ENCODE results near the gene PCBP4. TPM values are rescaled to one million over a fixed set of nuclear protein-coding genes. Genes with fewer than 3 reads are reported as not detected.

Gene PCBP4
- total RNA-seq, 2 donors from 2014 or later: 19.6 to 22.4 TPM

DNA sequence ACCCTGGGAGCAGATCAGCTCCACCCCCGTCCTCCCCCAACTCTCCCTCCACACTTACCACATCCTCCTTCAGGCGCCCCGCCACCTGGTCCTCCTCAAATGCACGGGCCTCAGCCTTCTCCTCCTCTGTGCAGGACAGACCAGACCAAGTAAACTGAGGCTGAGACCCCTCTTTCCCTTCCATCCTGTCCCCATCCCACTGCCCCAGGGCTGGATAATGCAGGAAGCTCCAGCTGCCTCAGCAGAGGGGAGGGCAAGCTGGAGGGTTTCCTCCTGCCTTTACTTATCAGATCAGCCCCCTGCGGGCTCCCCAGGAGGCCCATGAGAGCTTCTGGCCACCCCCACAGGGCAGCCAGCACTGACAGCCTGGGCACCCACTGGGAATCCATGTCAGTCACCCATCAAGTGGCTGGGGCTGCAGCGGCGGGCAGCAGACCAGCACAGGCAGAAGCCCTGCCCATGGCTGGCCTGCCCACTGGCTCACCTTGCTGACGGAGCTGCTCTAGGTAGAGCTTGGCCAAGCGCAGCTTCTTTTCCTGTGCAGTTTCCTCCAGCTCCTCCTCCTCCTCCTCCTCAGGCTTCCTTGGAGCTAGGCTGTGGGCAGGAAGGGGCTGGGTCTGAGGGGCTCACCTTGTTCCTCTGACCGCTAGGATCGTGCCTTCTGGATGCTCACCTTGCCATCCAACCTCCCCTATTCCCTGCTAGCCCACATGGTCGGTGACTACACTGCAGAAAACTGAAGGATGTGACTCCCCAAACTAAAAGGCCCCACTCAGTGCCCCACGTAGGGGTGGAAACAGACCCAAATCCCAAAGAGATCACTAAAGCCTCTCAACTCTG, 29.4 kb downstream of the PCBP4 start:
- H3K27me3 ChIP-seq: no peaks in the 10 kb centered on the region
- H3K4me1 ChIP-seq: peaks cover 9% of the 10 kb centered on the region
- DNase-seq: no peak
- TF ChIP-seq, protein P1, sequence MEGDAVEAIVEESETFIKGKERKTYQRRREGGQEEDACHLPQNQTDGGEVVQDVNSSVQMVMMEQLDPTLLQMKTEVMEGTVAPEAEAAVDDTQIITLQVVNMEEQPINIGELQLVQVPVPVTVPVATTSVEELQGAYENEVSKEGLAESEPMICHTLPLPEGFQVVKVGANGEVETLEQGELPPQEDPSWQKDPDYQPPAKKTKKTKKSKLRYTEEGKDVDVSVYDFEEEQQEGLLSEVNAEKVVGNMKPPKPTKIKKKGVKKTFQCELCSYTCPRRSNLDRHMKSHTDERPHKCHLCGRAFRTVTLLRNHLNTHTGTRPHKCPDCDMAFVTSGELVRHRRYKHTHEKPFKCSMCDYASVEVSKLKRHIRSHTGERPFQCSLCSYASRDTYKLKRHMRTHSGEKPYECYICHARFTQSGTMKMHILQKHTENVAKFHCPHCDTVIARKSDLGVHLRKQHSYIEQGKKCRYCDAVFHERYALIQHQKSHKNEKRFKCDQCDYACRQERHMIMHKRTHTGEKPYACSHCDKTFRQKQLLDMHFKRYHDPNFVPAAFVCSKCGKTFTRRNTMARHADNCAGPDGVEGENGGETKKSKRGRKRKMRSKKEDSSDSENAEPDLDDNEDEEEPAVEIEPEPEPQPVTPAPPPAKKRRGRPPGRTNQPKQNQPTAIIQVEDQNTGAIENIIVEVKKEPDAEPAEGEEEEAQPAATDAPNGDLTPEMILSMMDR (IDR thresholded peaks at IDR 0.05): no peak
- no peaks in the 10 kb centered on the region for H3K9me3 ChIP-seq
- H3K36me3 ChIP-seq: no peaks in the 10 kb centered on the region
- H3K9ac ChIP-seq (ENCODE audit: low read depth in 2 of 2, low read length in 2 of 2): no peak overlapping the region
- H3K4me3 ChIP-seq: no peak overlapping the region
- no peak overlapping the region for H3K27ac ChIP-seq
- intact Hi-C loops (cut with DNase I): no loop called here

DNA sequence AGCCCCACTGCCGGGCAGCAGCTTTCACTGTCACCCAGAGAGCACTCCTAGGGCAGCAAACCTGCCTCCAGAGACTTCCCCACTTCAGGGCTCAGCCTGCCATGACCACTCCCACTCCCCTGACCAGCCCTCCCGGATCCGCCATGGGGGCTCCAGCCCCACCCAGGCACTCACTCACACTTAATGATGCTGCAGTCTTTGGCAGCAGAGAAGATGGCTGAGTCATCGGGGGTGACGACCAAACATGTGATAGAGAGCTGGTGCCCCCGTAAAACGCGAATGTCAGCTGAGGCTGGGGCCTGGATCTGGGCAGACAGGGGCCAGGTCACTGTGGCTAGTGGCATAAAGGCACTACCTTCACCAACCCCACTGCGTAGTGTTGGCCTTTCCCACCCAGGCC, 30.2 kb downstream of the PCBP4 start:
- no peaks in the 10 kb centered on the region for H3K36me3 ChIP-seq
- H3K27me3 ChIP-seq: no peaks in the 10 kb centered on the region
- intact Hi-C loops (cut with DNase I): no loop called here
- no peak overlapping the region for H3K27ac ChIP-seq
- no peaks in the 10 kb centered on the region for H3K9me3 ChIP-seq
- TF ChIP-seq, protein P1 (IDR thresholded peaks at IDR 0.05): no peak
- DNase-seq: no peak
- peaks cover 5% of the 10 kb centered on the region for H3K4me1 ChIP-seq
- no peak overlapping the region for H3K9ac ChIP-seq (ENCODE audit: low read depth in 2 of 2, low read length in 2 of 2)
- H3K4me3 ChIP-seq: no peak overlapping the region

DNA sequence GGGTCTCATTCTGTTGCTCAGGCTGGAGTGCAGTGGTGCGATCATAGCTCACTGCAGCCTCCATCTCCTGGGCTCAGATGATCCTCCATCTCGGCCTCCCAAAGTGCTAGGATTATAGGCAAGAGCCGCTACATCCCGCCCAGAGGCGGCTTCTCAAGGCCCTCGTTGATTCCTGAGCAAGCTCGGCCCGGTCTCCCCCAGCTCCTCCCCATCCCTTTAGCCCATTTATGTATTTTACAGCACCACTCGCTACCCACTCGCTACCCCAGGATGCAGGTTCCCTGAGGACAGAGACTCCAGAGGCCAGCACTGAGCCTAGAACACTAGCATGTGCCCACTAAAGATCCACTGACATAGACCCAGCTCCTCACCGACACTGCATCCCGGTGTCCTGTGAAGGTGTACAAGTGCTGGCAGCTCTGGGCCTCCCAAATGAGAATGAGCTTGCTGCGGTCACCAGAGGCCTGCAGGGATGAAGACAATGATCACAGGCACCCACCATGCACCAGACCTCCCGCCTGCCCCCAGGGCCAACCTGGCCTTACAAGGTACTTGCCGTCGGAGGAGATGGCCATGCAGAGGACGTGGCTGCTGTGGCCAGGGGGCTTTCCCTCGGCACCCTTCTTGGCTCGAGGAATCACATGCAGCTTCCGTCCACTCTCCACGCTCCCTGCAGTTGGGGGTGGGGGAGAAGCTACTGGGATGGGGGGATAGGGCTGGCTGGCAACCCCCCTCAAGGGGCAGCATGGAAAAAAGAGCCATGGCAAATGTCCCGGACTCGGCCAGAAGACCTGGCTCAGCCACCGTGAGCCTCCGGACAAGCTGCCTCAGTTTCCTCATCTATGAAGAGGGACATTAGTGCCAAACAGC, 31.1 kb downstream of the PCBP4 start:
- H3K9ac ChIP-seq (ENCODE audit: low read depth in 2 of 2, low read length in 2 of 2): no peak overlapping the region
- intact Hi-C loops (cut with DNase I): no loop called here
- TF ChIP-seq, protein P1 (IDR thresholded peaks at IDR 0.05): no peak
- no peak overlapping the region for H3K27ac ChIP-seq
- no peak for DNase-seq
- peaks cover 5% of the 10 kb centered on the region for H3K4me1 ChIP-seq
- no peaks in the 10 kb centered on the region for H3K9me3 ChIP-seq
- no peak overlapping the region for H3K4me3 ChIP-seq
- H3K36me3 ChIP-seq: no peaks in the 10 kb centered on the region
- H3K27me3 ChIP-seq: no peaks in the 10 kb centered on the region

DNA sequence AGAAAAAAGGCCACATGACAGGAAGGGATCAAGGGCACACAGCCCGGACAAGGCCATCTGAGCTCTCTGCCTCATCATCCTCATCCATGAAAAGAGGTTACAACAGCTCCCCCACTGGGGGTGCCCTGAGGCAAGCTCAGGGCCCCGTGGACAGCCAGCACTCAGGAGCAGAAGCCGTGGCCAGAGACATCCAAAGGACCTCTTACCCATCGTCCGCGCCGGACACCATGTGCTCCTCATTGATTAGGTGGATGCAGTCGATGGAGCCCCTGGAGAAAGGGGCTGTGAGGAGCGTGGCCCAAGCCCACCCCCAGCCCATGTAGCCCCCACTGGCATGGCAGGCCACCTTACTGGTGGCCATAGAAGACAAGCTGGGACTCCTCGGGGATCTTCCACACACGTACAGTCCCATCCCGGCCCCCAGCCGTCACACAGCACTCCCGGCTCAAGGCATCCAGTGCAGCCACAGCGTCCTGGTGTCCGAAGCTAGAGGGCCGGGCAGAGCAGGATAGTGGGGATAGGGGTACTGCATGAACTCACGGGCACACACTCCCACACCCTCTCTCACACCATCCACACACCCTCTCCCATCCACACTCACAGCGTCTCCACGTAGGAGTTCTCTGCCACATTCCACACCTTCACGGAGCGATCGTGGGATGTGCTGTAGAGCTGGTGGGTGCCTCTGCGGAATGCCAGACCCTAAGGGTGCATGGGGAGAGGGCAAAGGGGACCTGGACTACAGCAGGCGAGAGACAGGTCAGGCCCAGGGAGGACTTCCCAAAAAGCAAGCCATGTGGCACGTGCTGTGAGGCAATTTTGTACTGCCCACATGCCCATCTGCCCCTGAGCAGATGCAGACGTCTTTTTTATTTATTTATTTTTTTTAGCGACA, 32.0 kb downstream of the PCBP4 start:
- H3K9me3 ChIP-seq: no peaks in the 10 kb centered on the region
- H3K9ac ChIP-seq (ENCODE audit: low read depth in 2 of 2, low read length in 2 of 2): no peak overlapping the region
- DNase-seq: no peak

More for the DNA sequence above, 32.0 kb downstream of the PCBP4 start:
- Histone ChIP-seq H3K27ac (no peak overlapping the region), H3K36me3 (no peaks in the 10 kb centered on the region), H3K27me3 (no peaks in the 10 kb centered on the region), H3K4me1 (no peaks in the 10 kb centered on the region), H3K4me3 (no peak overlapping the region)
- intact Hi-C loops (cut with DNase I): no loop called here
- TF ChIP-seq, protein P1 (IDR thresholded peaks at IDR 0.05): no peak

Measured in colonic mucosa (tissue), 4 donors.